Activated T-cell treated with anti-CD3 and anti-CD28 coated beads, Interleukin-2, amount 50 U/mL, for 48 hours (primary cell): Measurements from ENCODE around the gene MID2.
"Not testable (repeated sequence)": the region's sequence is repeated elsewhere in the genome, so short reads cannot be mapped to it uniquely, and the experiment has no call there.

Source experiments
- DNase-seq, 2 experiments: peaks; one replicate each; pipeline ENCODE4 v3.0.0-alpha.2; 2020

The MID2 gene, protein sequence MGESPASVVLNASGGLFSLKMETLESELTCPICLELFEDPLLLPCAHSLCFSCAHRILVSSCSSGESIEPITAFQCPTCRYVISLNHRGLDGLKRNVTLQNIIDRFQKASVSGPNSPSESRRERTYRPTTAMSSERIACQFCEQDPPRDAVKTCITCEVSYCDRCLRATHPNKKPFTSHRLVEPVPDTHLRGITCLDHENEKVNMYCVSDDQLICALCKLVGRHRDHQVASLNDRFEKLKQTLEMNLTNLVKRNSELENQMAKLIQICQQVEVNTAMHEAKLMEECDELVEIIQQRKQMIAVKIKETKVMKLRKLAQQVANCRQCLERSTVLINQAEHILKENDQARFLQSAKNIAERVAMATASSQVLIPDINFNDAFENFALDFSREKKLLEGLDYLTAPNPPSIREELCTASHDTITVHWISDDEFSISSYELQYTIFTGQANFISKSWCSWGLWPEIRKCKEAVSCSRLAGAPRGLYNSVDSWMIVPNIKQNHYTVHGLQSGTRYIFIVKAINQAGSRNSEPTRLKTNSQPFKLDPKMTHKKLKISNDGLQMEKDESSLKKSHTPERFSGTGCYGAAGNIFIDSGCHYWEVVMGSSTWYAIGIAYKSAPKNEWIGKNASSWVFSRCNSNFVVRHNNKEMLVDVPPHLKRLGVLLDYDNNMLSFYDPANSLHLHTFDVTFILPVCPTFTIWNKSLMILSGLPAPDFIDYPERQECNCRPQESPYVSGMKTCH

DNA sequence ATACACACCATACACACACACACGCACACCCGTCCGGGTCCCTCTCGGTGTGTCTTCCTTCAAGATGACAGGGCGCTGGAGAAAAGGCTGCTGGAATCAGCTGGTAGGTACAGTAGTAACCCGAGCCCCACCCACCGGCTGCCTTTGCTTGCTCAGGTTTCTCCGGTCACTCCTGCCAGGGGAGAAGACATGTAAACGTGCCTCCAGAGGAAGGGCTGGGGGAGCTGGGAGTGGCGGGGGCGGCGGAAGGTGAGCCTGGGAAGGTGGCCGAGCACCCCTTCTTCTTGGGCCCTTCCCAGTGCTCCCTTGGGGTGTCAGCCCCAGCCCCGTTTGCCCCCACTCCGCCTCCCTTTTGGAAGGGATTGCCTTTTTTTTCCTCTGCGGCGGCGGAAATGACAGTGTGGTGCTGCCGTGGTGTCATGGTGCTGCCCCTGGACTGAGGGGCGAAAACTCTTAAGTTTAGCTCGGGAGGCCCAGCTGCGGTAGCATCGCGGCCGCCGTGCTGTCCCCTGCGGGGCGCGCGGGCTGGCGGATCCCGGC, at the start of gene MID2:
MID2 (plus strand) TSS at position 169 of the 540 bp plus-strand sequence. CDS start 561 bp downstream, outside the sequence.
- peak; percentile 60 to 68 for DNase-seq

DNA sequence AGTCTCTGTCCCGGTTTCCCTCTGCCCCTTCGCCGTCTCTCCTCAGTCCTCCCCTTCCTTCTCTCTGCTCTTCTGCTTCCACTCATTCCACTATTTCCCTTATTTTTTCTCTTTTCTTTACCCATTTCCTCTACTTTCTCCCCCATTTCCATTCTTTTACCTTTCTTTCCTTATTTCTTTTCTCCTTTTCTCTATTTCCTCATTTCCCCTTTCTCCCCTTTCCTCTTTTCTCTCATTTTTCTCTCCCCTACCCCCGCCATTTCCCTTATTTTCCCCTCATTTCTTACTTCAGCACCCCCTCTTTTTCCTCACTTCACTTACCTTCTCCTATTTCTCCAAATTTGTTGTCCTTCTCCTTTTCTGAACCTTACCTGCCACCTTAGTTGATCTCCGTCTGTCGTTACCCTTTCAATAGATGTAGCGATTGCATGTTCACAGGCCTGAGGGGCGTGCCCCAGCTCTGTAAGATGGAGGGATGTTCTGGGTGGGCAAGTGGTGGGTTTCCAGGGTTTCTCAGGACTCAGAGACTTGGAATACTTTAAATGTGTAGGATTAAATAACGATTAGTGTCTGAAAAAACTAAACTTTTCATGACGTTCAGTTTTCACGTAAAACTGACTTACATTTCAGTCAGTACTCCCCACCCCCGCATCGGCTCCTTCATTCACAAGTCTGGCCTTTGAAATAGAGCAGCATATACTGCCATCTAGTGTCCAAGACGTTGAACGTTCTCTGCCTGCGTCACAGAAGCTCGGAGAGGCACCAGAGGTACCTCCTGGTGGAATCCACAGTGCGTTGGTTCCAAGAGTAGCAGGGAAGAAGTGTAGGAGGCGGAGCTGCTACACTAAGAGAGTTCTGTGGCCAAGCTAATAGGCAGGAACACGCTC, 48.8 kb upstream of the MID2 start:
- DNase-seq = peak; percentile 81 to 84

DNA sequence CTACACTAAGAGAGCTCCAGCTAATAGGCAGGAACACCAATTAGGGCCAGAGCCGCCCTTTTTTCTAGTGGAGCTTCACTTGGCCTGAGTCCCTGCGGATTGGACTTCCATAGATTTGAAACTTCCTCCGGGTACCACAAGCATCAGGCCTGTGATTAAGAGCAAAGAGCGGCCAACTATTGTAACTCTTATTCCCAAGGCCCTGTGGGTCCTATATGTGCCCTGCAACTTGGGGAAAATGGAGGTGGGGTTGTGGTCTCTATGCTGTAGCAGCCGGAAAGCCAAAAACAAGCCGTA, 48.2 kb upstream of the MID2 start, which contains the start of gene NCBP2L:
NCBP2L (plus strand) TSS at position 198 of the 297 bp plus-strand sequence. CDS start 16,488 bp downstream, outside the sequence.
- no peak for DNase-seq

DNA sequence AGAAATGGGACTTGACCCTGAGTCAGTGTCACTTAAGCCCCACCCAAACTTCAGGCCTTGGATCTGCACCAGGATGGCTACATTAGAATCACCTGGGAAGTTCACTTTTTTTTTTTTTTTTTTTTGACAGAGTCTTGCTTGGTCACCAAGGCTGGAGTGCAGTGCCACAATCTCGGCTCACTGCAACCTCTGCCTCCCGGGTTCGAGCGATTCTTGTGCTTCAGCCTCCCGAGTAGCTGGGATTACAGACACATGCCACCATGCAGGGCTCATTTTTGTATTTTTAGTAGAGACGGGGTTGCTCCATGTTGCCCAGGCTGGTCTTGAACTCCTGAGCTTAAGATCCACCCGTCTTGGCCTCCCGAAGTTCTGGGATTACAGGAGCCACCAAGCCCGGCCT, 45.1 kb upstream of the MID2 start:
- DNase-seq = no peak

DNA sequence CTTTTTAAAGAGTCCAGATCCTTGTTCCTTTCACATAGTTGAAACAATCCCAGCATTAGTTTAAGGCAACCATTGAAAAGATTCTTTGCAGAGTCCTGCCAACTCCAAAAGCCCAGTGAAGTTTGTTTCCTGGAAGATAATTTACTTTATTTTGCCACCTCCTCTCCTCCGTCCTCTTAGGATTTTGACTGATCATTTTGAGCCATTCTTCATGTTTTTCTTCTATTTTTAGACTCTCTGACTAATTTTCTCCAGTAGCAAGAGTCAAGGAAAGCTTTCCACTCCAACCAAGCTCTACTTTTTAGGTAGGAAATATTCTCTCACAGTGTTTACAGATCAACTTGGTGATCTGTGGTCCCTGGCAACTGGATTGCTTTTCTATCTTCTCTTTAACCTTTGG, 37.8 kb upstream of the MID2 start:
- DNase-seq = no peak

DNA sequence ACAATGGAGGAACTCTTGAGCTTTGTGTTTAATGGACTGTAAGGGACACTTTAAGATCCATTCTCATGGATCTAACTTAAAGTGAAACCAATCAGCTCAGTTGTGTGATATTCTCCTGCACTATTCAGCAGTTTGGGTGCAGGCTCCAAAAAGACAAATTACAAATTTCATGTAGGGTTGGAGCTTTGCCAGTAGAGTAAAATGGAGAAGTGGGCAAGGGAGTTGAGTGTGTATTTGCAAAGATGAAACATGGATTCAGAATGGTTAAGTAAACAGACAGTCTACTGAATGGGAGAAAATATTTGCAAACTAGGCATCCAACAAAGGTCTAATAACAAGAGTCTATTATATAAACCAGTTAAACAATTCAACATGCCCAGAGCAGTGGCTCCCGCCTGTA, 21.2 kb upstream of the MID2 start:
- no peak for DNase-seq

DNA sequence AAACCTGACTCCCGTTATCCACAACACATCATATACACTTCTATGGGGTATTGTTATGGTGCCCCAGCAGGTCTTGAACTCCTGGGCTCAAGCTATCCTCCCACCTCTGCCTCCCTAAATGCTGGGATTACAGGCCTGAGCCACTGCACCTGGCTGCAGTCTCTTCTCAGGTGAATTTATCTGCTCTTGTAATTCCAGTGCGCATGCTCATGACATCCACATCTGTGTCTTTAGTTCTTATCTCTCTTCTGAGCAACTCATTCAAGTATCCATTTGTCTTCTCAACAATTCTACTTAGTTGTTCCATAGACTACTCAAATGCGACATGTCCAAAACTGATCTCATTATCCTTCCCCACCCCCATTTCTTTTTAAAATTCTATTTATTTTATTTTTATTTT, 20.5 kb upstream of the MID2 start:
- DNase-seq = no peak

DNA sequence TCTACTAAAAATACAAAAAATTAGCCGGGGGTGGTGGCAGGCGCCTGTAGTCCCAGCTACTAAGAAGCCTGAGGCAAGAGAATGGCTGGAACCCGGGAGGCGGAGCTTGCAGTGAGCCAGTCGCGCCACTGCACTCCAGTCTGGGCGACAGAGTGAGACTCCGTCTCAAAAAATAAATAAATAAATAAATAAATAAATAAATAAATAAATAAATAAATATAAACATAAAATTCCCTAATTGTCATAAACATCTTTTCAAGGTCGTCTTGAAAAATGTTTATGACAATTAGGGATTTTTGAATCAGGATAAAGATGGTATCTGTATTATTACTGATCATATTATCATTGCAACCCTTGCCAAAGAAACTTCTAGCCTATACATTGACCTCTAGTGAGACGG, 15.6 kb upstream of the MID2 start:
- DNase-seq = not testable (repeated sequence)

DNA sequence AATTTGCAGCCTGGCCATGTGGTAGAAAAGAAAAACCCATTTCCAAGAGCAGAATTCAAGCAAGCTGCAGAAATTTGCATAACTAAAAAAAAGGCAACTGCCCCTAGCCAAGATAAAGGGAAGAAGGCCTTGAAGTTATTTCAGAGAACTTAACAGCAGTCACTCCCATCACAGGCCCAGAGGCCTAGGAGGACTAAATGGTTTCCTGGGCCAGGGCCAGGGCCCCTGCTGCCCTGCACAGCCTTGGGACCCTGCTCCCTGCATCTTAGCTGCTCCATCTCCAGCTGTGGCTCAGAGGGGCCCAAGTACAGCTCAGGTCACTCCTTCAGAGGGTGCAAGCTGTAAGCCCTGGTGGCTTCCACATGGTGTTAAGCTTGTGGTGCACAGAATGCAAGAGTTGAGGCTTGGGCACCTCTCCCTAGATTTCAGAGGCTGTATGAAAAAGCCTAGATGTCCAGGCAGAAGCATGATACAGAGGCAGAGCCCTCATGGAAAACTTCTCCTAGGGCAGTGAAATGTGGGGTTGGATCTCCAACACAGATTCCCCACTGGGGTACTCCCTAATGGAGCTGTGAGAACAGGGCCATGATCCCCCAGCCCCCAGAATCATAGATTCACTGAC, 6.7 kb upstream of the MID2 start:
- no peak for DNase-seq

DNA sequence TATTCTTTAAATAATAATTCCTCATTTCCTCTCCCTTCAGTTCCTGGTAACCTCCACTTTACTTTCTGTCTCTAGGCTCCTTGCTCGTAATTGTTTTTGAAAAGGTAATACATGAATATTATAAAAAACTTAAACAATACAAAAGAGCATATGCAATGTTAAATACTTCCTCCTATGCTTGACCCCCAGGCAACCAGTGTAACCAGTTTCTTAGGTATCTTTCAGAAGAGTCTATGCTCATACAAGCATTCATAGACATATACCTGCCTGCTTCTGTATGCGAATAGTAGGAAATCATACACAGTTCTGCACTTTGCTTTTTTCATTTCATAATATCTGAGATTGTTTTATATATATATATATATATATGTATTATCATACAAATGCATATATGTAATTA, 2.6 kb upstream of the MID2 start:
- no peak for DNase-seq

DNA sequence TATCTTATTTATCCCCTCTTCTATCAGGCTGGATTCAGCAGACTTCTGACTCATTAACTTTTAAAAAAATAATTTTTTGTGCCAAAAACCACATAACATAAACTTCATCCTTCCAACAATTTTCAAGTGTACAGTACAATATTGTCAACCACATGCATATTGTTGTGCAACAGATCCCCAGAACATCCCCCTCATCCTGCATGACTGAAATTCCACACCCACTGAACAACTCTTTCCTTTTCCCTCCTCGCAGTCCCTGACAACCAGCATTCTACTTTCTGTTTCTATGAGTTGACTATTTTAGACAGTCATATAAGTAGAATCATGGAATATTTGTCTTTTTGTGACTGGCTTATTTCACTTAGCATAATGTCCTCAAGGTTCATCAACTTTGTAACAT, 2.2 kb upstream of the MID2 start:
- DNase-seq = no peak

DNA sequence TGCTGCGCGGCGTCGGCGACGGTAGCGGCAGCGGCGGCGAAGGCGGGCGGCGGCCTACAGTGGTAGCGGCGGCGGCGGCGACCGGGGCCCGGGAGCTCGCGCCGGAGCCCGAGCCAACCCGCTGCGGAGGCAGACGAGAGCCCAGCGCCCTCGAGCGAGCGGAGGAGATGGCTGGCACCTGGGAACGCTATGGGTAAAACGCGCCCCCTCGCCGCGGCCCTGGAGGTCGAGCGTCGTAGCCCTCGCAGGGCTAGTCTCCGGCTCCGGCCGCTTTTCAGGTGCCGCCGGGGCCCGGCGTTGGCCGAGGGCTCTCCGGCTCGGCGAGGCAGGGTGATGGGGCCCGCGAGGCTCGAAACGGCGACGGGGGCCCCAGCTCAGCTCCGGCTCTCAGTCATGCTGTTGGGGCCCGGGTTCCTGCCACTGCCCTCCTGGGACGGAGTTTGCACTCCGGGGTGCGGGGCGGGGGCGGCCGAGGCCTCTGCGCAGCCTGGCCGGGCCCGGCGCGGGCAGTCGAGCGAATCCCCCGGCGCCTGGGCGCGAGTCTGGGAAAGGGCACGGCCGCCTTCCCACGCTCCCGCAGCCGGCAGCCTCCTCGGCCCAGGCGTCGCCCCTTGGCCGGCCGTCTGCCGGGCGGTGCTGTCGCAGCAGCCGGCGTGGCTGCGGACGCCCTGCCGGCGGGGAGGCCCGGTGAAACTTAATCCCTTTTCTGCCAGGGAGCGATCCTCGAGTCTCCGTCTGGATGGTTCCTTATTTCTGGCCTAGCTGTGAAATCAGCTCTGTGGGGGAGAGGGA, 768 bp downstream of the MID2 start:
- DNase-seq = peak; percentile 47 to 54

DNA sequence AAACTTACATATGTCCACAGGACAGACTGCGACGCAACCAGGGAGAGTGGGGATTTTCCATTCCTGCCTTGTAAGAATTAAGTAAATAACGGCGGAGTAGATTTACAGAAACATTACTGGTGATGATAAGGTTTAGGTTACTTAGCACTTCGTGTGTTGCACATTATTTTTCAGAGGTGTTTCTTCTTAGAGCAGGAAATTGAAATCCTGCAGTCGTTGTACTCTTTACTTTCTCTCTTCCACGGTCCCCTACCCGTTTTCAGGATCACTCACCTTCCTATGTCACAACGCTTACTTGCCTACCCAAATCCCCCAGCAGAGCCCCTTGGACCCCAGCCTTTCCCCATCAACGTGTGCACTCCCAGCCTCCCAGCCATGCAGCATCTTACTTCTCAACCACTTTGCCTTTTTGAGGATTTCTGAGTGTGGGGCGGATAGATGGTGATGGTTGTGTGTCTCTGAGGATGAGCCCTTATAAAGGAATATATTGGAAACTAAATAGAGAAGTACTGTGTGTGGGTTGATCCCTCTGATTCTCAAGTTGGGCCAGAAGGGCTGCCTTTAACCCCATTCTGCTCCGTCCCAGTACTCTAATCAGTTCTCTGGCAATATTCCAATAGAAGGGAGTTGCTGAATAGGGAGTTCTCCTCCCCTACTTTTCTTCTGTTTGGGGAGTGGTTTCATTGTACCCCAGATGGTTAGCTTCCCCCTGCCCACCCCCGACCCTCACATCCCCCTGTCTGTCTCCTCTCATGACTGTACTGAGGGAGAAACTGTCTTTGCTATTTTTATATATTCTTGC, 1.6 kb downstream of the MID2 start:
- DNase-seq = peak; percentile 19 to 24

DNA sequence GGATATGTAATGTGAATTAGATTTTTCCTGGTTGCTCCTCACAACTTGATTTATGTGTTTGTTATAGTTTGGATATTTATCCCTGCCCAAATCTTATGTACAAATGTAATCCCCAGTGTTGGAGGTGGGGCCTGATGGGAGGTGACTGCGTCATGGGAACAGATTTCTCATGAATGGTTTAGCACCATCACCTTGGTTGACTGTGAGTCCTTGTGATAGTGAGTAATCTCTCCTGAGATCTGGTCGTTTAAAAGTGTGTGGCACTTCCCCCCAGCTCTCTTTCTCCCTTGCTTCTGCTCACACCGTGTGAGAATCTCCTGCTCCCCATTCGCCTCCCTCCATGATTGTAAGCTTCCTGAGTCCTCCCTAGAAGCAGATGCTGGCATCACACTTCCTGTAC, 2.2 kb downstream of the MID2 start:
- peak in 1 of 2 experiments; percentile 21 for DNase-seq

DNA sequence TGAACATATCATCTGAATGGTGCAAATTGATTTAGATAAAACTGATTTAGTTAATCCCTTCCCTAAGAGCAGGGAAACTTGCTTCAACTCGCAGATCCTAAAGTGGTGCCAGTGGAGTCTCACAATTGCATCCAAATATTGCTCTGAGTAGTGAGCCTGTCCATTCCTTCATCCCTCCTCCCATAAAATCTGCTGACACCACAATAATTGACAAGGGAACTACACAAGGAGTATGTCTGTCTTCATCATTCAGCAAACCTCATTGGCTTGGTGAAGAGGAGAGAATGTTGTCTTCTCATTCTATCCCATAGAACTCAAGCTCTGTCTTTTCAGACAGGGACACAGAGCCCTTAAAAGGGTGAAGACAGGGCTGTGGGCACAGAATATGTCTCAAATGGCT, 4.2 kb downstream of the MID2 start:
- DNase-seq = no peak

DNA sequence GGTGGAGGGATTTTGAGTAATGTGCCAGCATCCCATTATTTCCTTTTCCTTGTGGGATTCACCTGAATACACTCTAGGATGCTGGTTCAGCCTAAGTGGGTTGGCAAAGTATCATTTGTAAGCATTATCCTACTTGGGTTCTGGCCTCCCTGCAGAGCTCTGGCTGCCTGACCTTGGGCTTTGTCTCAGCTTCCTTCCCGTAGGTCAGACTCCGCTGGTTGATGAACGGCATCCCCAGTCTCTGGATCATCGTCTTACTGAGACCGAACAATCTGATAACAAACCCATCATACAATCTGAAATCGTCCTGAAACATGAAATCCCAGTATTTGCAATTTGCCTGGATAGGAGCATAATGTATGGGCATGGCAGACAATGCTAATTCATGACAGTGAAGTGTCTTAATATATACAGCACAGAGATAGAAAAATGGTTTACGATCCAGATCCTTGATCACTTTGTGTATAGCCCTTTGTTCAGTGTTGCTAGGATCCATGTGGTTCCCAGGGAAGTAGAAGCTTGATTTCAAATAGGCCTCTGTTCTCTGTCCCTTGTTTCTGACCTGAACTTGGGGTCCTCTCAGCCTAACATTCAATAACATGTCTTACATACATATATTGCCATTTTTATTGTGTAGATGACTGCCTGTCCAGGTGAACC, 5.5 kb downstream of the MID2 start:
- no peak for DNase-seq

DNA sequence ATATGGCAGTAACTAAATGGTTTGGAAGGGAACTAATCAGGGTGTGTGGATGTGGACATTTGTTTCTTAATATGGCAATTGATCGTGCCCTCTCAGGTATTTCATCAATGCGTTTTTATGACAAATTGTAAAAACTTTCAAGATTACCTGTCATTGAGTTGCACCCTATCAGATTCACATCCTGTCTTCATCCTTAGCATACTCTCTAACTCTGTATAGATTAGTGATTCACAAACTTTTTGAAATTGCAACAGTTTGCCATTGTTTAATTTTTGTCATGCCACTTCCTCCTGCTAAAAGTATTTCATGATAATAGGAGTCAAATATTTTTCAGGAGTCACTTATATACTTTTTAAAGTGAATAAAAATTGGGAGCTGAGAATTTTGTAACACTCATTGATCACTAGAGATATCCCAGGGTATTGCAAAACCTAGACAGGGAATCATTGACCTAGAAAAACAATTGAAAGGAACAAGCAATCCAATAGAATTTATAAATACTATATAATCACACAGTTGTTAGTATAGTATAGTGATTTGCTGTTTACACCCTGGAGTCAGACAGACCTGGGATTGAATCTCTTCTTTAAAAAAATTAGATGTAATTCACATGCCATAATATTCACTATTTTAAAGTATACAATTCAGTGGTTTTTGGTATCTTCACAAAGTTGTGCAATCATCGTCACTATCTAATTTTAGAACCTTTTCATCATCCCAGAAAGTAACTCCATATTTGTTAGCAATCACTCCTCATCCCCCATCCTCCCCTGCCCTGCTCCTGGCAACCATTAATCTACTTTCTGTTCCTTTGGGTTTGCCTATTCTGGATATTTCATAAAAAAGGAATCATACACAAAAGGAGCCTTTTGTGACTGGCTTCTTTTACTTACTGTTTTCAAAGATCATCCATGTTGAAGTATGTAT, 8.9 kb downstream of the MID2 start:
- DNase-seq = no peak

DNA sequence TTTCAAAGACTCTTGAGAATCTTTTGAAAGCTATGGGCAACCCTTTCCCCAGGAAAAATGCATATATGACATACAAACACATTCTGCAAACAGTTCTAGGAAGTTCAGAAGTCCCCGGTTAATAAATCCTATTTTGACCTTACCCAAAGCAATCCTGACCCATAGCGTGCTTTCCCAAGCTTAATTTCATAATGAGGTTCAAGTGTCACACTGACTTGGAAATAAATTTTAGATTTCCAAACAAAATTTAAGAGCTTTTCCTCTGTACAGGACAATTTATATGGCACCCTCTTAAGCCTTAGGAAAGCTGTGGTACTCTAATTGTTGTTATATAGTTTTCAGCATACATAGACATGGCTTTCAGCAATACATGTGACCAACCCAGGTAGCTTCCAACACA, 11.3 kb downstream of the MID2 start:
- no peak for DNase-seq

DNA sequence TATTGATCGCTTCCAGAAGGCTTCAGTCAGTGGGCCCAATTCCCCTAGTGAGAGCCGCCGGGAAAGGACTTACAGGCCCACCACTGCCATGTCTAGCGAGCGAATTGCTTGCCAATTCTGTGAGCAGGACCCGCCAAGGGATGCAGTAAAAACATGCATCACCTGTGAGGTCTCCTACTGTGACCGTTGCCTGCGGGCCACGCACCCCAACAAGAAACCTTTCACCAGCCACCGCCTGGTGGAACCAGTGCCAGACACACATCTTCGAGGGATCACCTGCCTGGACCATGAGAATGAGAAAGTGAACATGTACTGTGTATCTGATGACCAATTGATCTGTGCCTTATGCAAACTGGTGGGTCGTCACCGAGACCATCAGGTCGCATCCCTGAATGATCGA, 15.3 kb downstream of the MID2 start:
- DNase-seq = no peak
